Breast epithelium (tissue), 3 donors: ENCODE measurements around the gene MAPKAP1.

ENCODE experiments used
- CTCF ChIP-seq, 3 donors: fragments of 450-650 bp; IDR thresholded peaks; one replicate each; pipeline ENCODE4 v1.5.1; 2016 to 2017; ENCODE audit warnings: antibody characterized with exemption in 3 of 3, mild to moderate bottlenecking in 3 of 3, moderate library complexity in 3 of 3
- POLR2A ChIP-seq: fragments of 450-650 bp; IDR thresholded peaks from one replicate; pipeline ENCODE4 v1.6.1; 2016; ENCODE audit warnings: antibody characterized with exemption, mild to moderate bottlenecking, moderate library complexity
- POLR2AphosphoS5 ChIP-seq, 3 donors: sonication (generic); formaldehyde crosslinking; IDR thresholded peaks; one replicate each; pipeline ENCODE4 v1.6.1; 2017; ENCODE audit warnings: antibody characterized with exemption in 3 of 3

DNA sequence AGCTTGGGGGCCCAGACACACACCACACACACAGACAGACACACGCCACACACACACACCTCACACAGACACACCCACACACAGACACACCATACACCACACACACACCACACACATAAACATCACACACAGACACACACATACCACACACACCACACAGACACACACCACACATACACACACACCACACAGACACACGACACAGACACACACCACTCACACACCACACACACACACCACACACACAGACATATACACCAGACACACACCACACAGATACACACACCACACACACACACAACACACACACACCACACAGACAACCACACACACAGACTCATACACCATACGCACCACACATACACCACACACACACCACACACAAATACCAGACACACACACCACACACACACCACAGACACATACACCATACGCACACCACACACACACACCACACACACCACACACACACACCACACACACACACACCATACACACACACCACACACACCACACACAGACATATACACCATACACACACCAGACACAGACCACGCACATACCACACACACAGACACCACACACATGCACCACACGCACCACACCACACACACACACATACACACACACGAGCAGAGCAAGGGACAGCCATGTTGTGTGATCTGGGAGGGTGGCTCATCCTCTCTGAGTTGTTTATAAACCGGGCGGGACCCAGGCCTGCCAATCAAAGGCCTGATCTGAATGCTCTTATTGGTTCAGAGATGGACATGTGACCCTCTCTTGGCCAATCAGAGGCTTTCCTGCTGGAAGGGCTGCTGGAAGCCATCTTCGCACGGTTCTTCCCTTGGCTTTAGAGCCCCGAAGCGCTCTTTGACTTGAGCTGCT, 297.1 kb downstream of the MAPKAP1 start:
- TF ChIP-seq POLR2A (no peak), CTCF (IDR thresholded peaks at IDR 0.05) (no peak), POLR2AphosphoS5 (IDR thresholded peaks at IDR 0.05) (no peak)
